ENCODE measurements around the gene GALNT6.
"Not testable (repeated sequence)": the region's sequence is repeated elsewhere in the genome, so short reads cannot be mapped to it uniquely, and the experiment has no call there.

Gene GALNT6

GRCh38 chr12:51323317-51323960, 67.8 kb downstream of the GALNT6 start:
- no peak for DNase-seq

- no peak for DNase-seq
Measured at GRCh38 chr12:51322452-51322851, 68.8 kb downstream of the GALNT6 start.

- no peak for DNase-seq
Measured at GRCh38 chr12:51321882-51322281, 69.3 kb downstream of the GALNT6 start.

- DNase-seq = no peak
Measured at GRCh38 chr12:51320695-51321320, 70.4 kb downstream of the GALNT6 start.

GRCh38 chr12:51320311-51320694, 70.9 kb downstream of the GALNT6 start:
- no peak for DNase-seq

GRCh38 chr12:51318846-51319599, 72.2 kb downstream of the GALNT6 start:
- no peak for DNase-seq

GRCh38 chr12:51318057-51318806, 73.0 kb downstream of the GALNT6 start:
- not testable (repeated sequence) for DNase-seq

- no peak for DNase-seq
Measured at GRCh38 chr12:51311389-51311788, 79.8 kb downstream of the GALNT6 start.

GRCh38 chr12:51307655-51308593, 83.3 kb downstream of the GALNT6 start:
- DNase-seq = no peak

GRCh38 chr12:51306507-51306906, 84.7 kb downstream of the GALNT6 start:
- DNase-seq = no peak
